ENCODE data around the gene PLEKHF1.
A peak's percentile ranks its signal among the peaks of the same experiment; 100 is the strongest.

Gene PLEKHF1

DNA sequence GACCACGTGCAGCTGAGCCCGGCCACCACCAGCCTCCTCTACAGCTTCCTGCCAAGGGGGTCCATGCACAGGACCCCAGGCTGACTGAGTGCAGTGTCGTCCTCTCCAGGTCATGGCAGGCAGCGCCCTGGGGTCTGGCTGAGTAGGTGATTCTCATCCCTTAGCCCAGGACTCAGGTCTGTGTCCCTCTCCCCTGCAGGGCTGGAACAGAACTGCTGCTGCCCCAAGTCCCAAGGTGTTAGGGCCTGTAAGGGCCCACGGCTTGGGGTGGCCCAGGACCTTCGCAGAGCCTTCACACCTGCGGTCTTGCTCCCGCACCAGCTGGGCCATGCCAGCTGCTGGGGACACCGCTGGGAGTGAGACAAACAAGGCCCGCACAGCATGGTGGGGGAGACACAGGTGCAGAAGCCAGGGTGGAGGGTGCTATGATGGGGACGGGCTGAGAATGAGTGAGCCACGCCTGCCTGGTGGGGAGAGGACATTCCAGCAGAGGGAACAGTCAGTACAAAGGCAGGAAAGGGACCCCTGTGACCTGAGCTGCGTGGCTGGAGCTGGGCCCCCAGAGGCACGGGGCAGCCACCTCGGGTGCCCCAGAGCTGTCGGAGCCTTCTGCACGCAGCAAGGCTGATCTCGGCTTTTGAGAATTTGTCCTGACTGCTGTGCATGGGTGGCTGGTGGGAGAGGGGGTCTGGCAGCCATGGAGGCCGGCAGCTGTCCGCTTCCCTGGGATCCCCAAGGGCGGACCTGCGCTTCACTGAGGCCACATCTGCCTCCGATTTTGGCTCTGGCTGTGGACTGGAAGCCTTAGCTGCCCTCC lies 11.9 kb downstream of the PLEKHF1 start:
- no peak for DNase-seq (ENCODE audit: low read depth in 2 of 2)

DNA sequence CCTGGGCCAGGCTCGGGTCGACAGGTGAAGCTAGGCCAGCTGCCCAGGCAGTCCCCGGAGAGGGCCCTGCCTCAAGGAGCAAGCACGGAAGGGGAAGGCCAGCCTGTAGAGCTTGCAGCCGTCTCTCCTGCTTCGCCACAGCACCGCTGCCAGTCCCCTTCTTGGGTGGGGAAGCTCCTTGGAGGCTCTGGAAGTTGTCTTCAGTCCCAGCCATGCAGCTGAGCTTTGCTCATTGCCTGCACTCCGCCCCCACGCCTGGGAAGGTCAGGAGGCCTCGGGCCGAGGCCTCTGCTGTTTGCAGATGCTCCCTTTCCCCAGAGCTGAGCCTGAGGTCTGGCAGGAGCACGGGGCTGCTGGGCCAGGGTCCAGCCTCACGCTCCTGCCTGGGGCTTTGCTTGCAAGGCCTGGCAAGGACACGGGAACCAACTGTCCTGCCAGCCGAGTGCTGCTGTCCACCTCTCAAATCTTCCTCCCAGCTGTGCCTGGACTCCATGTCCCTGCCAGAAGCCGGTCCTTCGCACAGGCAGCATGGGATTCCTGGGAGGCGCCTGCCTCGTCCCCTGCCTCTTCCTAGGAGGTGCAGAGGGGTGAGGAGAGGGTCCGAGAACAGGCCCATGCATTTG lies 13.3 kb downstream of the PLEKHF1 start:
- no peak for DNase-seq (ENCODE audit: low read depth in 2 of 2)

DNA sequence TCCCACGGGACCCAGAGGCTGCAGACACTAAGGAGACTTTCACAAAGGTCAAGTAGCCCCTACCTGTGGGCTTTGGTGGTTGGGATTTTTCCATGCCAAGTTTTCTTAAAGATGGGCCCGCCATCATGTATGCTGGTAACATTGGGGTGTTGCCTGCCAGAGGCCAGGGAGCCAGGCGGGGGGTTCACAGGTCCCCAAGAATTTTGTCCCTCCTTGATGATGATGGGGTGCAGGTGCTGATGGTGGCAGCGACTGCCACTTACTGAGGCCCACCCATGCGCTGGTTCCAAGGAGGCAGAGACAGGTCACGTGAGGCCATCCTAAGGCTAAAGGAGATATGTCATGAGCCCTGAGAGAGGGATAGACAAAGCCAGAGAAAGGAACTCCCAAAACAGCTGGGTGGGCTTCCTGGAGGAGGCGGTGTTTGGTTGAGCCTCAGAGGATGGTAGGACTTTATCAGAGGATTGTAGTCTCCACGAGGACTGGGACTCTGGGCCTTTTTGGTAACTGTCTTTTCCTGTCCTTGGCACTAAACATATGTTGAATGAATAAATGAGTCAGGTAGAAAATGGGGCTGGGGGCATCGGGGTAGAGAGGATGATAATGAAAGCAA lies 14.4 kb downstream of the PLEKHF1 start:
- no peak for DNase-seq (ENCODE audit: low read depth in 2 of 2)

DNA sequence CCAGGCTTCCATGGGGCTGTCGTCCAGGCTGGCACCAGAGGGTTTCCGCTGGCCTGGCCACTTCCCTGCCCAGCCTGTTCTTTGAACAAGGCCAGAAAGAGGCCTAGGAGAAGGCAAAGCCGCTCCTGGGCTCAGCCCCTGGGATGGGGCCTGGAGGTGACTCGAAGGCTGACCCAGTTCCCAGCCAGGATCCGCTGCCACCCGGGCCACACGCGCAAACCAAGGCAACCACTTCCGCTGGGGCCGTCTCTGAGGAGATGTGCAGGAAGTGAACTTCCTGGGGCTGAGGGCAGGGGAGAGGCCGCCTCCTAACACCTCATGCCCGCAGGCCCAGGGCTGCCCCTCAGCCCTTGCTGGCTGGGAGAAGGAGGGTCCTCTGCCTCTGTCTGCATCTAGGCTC lies 15.2 kb downstream of the PLEKHF1 start:
- DNase-seq (ENCODE audit: low read depth in 2 of 2): peak; percentile 77 to 79

DNA sequence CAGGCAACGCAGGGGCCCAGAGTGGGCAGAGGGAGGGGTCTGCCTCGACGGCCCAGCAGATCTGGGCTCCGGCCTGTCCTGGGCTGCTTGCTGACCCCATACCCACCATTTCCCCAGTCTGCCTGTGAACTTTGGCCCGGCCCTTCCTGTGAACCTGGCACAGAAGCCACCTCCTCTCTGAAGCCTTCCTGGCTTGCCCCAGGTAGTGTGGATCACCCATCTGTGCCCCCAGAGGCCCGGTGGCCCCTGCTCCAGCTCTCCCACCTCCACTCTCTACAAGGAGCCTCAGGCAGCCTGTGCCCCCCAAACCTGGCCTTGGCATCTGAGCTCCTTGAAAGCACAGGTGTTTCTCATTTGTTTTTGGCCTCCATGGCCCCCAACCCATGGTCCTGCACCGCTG lies 15.7 kb downstream of the PLEKHF1 start:
- no peak for DNase-seq (ENCODE audit: low read depth in 2 of 2)

DNA sequence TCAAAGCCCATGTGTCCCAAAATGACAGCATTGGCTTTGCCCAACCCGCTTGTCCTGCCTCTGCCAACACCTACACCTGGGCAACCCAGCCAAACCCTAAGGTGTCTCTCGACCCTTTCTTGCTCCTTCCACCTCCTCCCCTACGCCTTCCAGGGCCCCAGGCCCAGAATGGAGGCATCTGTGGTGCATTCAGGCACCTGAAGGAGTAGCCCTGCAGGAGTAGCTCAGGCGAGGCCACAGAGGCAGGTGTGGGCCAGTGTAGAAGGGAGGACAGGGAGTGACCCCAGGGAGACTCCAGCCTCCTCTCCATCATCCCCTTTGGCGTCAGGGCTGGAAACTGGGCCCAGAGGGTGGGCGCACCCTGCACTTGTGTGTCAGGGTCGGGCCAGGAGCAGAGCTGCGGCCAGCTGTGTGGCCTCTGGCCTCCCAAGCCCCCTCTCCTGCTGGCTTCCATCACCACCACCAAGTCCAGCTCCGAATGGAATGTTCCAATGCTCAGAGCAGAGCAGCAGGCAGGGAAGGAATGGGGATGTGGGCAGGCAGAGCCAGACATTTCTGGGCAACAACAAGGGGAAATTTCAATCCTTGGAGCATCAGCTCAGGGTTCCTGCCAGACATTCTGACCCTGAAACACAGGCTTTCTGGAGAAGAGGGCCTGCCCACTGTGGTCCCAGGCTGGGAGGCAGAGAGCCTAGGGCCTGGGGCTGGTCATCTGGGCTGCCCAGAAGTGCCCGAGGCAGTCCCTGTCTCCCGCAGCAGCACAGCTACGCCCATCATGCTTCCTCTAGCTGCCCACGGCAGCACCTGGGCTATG lies 16.4 kb downstream of the PLEKHF1 start:
- no peak for DNase-seq (ENCODE audit: low read depth in 2 of 2)

DNA sequence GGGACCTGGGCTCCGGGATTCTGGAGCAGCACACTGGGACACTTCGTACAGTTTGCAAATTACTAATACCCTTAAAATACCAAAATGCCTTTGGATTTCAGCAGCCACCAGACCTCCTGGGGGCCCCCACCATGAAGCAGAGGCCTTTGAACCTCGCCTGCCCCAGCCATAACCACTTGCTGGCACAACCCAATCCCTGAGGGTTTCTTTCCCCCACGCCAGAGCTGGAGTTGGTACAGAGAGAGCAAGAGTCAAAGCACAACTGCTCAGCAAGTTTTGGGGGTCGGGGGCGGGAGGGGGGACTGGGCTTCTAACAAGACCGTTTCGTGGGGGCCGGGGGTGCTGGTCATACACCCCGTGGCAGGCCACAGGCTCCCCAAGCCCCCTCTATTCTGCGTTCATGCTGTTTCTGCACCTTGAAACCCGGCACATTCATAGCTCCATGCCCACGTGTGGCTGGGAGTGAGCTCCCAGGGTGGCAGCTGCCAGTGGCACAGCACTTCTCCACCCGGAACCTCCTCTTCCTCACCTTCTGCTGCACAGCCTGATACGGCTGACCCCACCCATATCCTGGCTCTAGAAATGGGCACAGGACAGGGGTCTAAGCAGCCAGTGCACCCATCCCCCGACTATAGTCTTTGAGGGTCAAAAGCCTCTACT lies 17.1 kb downstream of the PLEKHF1 start:
- DNase-seq (ENCODE audit: low read depth in 2 of 2): no peak

DNA sequence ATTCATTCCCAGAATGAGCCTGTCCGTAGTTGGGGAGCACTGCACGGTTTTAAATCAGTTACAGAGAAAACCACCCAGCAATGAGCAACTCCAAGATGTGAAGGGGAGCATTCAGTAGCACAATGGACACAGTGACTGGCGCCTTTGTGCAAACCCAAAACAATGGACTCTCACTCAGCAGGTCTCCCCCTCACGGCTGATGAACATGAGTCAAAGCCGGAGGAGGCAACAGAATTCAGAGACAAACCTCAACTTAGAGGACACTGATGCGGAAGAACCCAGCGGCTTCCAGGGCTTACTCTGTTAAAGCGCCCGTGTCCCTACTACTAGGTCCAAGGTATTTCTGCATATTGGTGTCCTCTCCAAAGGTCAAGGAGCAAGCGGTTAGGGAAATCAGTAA lies 17.7 kb downstream of the PLEKHF1 start:
- DNase-seq (ENCODE audit: low read depth in 2 of 2): no peak

DNA sequence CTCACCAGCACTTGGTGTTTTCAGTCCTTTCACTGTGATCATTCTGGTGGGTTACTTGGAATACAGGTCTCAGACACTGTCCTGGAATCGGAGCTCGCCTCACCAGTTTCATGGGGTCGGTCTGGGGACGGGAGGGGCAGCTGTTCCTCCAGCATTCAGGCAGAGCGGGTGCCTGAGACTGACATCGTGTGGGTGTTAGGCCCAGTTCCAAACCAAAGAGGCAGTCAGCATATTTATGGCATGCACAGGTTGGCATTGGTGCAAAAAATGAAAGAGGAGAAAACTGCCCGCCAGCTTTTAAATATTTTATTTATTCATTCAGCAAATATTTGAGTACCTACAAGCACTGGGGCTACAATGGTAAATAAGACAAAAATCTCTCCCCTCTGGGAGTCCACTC lies 20.1 kb downstream of the PLEKHF1 start:
- DNase-seq (ENCODE audit: low read depth in 2 of 2): no peak

DNA sequence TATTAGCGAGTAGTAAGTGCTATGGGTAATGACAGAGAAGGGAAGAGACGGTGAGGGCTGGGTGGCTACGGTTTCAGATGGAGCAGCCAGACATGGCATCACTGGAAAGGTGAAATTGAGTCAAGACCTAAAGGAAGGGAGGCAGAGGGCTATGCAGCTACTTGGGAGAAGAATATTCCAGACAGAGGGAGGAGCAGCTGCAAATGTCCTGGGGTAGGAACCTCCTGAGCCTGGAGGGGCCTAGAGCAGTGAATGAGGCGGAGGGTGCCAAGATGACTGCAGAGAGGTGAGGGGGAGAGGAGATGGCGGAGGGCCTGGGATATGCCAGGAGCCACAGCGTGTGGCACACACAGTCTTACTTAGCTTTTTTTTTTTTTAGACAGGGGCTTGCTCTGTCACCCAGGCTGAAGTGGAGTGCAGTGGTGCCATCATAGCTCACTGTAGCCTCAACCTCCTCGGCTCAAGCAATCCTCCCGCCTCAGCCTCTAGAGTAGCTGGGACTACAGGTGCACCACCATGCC lies 21.1 kb downstream of the PLEKHF1 start:
- no peak for DNase-seq (ENCODE audit: low read depth in 2 of 2)

DNA sequence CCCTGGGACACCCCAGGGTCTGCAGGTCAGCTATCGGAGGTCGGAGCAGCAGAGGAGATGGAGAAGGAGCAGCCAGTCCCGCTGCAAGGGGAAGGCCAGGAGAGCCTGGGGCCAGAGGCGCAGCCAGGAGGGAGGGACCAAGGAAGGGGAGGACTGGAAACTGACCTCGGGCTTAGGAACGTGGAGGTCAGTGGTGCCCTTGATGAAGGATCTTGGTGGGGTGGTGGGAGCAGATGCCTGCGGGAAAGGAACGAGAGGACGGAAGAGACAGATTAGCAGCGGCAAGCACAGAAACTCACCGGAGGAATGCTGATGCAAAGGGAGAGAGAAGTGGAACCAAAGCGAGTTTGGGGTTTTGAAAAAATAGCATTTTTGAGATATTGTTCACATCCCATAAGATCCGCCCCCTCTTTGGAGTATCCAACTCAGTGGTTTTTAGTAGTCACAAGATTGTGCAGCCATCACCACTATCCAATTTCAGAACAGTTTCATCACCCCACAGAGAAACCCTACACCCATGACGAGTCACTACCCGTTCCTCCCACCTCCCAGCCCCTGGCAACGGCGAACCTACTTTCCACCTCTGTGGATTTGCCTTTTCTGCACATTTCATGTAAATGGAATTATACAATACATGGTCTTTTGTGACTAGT lies 22.1 kb downstream of the PLEKHF1 start:
- peak in 1 of 2 donors; percentile 48 for DNase-seq (ENCODE audit: low read depth in 2 of 2)

DNA sequence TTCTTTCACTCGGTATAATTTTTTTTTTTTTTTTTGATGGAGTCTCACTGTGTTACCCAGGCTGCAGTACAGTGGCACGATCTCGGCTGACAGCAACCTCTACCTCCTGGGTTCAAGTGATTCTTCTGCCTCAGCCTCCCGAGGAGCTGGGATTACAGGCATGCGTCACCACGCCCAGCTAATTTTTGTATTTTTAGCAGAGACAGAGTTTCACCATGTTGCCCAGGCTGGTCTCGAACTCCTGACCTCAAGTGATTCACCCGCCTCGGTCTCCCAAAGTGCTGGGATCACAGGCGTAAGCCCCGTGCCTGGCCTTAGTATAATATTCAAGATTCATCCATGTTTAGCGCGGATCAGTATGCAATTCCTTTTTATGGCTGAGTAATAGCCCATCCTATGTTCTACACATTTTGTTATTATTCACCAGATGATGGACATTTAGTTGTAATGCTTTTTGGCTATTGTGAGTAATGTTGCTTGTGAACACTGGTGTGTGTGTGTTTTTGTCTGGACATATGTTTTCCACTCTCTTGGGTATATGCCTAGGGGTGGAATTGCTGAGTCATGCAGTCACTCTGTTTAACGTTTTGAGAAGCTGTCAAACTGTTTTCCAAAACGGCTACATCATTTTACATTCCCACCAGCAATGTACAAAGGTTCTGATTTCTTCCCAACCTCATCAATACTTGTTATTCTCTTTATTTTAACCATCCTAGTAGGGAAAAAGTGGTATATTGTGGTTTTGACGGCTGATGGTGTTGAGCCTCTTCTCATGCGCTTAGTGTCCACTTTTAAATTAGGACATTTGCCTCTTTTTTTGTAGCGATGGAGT lies 22.9 kb downstream of the PLEKHF1 start:
- DNase-seq (ENCODE audit: low read depth in 2 of 2): no peak

DNA sequence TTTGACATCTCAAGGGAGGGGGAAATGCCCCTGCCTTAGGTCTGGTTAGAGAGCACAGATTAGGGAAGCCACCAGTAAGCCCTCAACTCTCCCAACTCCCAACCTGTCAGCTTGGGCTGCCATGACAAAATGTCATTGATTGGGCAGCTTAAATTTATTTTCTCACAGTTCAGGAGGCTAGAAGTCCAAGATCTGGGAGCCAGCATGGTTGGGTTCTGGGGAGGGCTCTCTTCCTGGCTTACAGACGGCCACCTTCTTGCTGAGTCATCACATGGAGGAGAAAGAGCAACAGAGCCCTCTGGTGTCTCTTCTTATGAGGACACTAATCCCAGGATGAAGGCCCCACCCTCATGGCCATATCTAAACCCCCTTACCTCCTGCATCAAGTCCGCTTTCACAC lies 25.6 kb downstream of the PLEKHF1 start:
- no peak for DNase-seq (ENCODE audit: low read depth in 2 of 2)

DNA sequence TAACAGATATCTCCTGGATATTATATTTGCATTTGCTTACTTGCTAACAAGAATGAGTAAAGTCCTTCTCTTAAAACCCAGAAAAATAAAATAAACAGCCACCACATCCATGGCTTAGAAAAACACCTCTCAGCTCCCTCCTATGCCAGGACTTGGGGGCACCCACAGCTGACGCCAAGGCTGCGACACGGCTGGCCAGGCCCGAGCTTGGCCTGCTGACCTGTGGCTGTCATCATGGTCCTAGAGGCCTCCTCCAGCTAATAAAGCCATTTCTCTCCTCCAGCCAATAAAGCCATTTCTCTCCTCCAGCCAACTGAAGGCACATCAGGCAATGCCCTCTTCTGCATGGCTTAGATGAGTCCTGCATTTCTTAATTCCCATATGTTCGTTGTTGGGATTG lies 28.9 kb downstream of the PLEKHF1 start:
- no peak for DNase-seq (ENCODE audit: low read depth in 2 of 2)

DNA sequence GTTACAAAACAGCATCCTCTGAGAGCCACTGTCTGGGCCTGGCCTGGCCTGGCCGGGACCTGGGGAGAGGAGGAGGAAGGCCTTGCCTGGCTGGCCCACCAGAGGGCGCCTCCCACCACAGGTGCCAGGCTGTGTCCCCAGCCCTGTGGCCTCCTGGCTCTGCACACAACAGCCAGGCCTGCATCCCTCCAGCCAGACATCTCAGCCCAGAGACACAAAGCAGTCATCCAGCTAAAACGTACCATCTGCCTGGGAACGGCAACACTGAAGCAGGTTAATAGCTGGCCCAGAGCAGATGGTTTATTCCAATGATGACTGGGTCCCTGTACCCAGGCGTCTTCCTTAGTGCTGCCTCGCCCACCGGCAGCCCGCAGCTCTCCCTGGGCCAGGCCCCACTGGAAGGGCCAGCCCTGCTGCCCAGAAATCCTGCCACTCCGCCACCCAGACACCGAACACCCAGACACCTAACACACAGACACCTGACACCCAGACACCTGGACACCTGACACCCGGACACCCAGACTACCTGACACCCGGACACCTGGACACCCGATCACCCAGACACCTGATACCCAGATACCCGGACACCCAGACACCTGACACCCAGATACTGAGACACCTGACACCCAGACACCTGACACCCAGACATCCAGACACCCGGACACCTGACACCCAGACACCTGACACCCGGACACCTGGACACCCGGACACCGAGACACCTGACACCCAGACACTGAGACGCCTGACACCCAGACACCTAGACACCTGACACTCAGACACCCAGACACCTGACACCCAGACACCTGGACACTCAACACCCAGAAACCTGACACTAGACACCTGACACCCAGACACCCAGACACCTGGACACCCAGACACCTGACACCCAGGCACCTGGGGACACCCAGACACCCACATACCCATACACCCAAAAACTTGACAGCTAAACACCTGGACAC lies 29.7 kb downstream of the PLEKHF1 start:
- peak; percentile 73 to 79 for DNase-seq (ENCODE audit: low read depth in 2 of 2)

DNA sequence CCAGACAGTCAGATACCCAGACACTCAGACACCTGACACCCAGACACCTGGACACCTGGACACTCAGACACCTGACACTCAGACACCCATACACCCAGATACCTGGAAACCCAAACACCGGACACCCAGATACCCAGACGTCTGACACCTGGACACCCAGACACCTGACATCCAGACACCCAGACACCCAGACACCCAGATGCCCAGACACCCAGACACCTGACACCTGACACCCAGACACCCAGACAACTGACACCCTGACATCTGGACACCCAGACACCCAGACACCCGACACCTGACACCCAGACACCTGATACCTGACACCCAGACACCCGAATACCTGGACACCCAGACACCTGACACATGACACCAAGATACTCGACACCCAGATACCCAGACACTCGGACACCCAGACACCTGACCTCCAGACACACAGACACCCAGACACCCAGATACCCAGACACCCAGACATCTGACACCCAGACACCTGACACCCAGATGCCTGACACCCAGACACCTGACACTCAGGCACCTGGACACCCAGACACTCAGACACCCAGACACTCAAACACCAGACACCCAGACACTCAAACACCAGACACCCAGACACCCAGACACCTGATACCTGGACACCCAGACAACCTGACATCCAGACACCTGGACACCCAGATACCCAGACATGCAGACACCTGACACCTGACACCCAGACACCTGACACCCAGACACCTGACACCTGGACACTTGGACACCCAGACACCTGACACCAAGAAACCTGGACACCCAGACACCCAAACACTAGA lies 30.7 kb downstream of the PLEKHF1 start:
- DNase-seq (ENCODE audit: low read depth in 2 of 2): no peak

DNA sequence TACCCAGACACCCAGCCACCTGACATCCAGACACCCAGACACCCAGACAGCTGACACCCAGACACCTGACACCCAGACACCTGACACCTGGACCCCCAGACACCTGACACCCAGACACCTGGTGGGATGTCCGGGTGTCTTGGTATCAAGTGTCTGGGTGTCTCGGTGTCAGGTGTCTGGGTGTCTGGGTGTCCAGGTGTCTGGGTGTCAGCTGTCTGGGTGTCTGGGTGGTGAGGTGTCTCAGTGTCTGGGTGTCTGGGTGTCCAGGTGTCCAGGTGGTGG lies 31.2 kb downstream of the PLEKHF1 start:
- no peak for DNase-seq (ENCODE audit: low read depth in 2 of 2)

DNA sequence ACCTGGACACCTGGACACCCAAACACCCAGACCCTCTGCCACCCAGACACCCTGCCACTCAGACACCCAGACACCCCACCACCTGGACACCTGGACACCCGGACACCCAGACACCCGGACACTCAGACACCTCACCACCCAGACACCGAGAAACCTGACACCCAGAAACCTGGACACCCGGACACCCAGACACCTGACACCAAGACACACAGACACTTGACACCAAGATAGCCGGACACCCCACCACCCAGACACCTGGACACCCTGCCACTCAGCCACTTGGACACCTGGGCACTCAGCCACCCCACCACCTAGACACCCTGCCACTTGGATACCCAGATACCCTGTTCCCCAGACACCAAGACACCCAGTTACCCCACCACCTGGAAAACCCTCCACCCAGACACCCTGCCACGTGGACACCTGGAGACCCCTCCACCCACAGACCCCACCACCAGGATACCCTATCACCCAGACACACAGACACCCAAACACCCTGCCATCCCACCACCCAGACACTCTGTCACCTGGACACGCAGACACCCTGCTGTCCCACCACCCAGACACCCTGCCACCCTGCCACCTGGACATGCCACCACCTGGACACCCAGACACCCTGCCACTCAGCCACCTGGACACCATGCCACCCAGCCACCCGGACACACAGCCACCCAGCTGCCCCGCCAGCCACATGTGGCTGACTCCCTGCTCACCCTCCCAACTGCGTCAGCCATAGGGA lies 32.4 kb downstream of the PLEKHF1 start:
- DNase-seq (ENCODE audit: low read depth in 2 of 2): no peak
